GM23338 (cell line): ENCODE measurements around the gene LARGE1. TPM values are rescaled to one million over a fixed set of nuclear protein-coding genes. Genes with fewer than 3 reads are reported as not detected.

ENCODE experiments used
- ATAC-seq: fragments of 200-7000 bp; cut with Tn5 transposase; 3 replicates; pipeline ENCODE4 v1.9.1; 2020
- DNase-seq: peaks from one replicate; pipeline ENCODE4 v3.0.0-alpha.2; 2015; ENCODE audit warnings: low spot score
- H2AFZ ChIP-seq: fragments of 200-600 bp; sonication (generic); 2 replicates; pipeline ENCODE4 v1.8.0; 2016; ENCODE audit warnings: antibody characterized with exemption, mild to moderate bottlenecking, moderate library complexity
- H3F3A ChIP-seq: fragments of 200-600 bp; sonication (generic); replicated peaks from 2 replicates; pipeline ENCODE4 v1.8.0; 2017; ENCODE audit warnings: antibody characterized with exemption, mixed run types, low read depth
- H3K27ac ChIP-seq: fragments of 200-600 bp; sonication (generic); 2 replicates; pipeline ENCODE4 v1.6.1; 2016; ENCODE audit warnings: low read depth
- H3K27me3 ChIP-seq: fragments of 200-600 bp; sonication (generic); 2 replicates; pipeline ENCODE4 v1.8.0; 2016; ENCODE audit warnings: mild to moderate bottlenecking, mixed run types, moderate library complexity; ENCODE audit not compliant: insufficient read depth
- H3K36me3 ChIP-seq: fragments of 200-600 bp; sonication (generic); 2 replicates; pipeline ENCODE4 v1.8.0; 2016; ENCODE audit warnings: mild to moderate bottlenecking; ENCODE audit not compliant: insufficient read depth
- H3K4me1 ChIP-seq: fragments of 200-600 bp; sonication (generic); 2 replicates; pipeline ENCODE4 v1.8.0; 2016; ENCODE audit warnings: mild to moderate bottlenecking, moderate library complexity; ENCODE audit not compliant: insufficient read depth
- H3K4me2 ChIP-seq: fragments of 200-600 bp; sonication (generic); 2 replicates; pipeline ENCODE4 v1.7.1; 2017; ENCODE audit warnings: mixed run types
- H3K4me3 ChIP-seq: fragments of 200-600 bp; sonication (generic); 2 replicates; pipeline ENCODE4 v1.6.1; 2016; ENCODE audit warnings: mixed run types
- H3K79me2 ChIP-seq: fragments of 200-600 bp; sonication (generic); replicated peaks from 2 replicates; pipeline ENCODE4 v1.8.0; 2017; ENCODE audit warnings: mild to moderate bottlenecking; ENCODE audit not compliant: insufficient read depth
- H3K9me2 ChIP-seq: fragments of 200-600 bp; sonication (generic); 2 replicates; pipeline ENCODE4 v1.8.0; 2017; ENCODE audit not compliant: insufficient read depth
- H4K20me1 ChIP-seq: fragments of 200-600 bp; sonication (generic); replicated peaks from 2 replicates; pipeline ENCODE4 v1.8.0; 2017; ENCODE audit warnings: mild to moderate bottlenecking; ENCODE audit not compliant: insufficient read depth
- H3K27ac Mint-ChIP-seq: 2 replicates; pipeline ENCODE4 v1.8.0; 2020; ENCODE audit warnings: inconsistent platforms, mild to moderate bottlenecking, moderate library complexity, mixed read lengths
- H3K27me3 Mint-ChIP-seq: 3 replicates; pipeline ENCODE4 v1.8.0; 2022; ENCODE audit warnings: low read depth, mild to moderate bottlenecking, moderate library complexity, mixed read lengths, inconsistent platforms; ENCODE audit not compliant: insufficient read depth, poor library complexity
- H3K36me3 Mint-ChIP-seq: 3 replicates; pipeline ENCODE4 v1.8.0; 2021; ENCODE audit warnings: low read depth, mild to moderate bottlenecking, inconsistent platforms, moderate library complexity, mixed read lengths
- H3K4me1 Mint-ChIP-seq: 3 replicates; pipeline ENCODE4 v1.8.0; 2020; ENCODE audit warnings: mild to moderate bottlenecking, inconsistent platforms, mixed read lengths
- H3K4me3 Mint-ChIP-seq: 3 replicates; pipeline ENCODE4 v1.8.0; 2021; ENCODE audit warnings: moderate library complexity, mild to moderate bottlenecking, inconsistent platforms, mixed read lengths
- H3K9me3 Mint-ChIP-seq: 3 replicates; pipeline ENCODE4 v1.8.0; 2020; ENCODE audit warnings: moderate library complexity, mild to moderate bottlenecking, inconsistent platforms, mixed read lengths
- CTCF ChIP-seq, 2 experiments: fragments of 200-600 bp in 1 of 2; sonication (generic) in 1 of 2; conservative IDR thresholded peaks; 2 replicates each; pipeline versions ENCODE4 v1.5.1 to v1.6.1; 2016 to 2017; ENCODE audit warnings: antibody characterized with exemption in 2 of 2, low read depth in 2 of 2, mild to moderate bottlenecking in 2 of 2, moderate library complexity in 1 of 2
- JUNB ChIP-seq: IDR thresholded peaks from one replicate; pipeline ENCODE4 v1.6.1; 2016; ENCODE audit warnings: antibody characterized with exemption; ENCODE audit not compliant: unreplicated experiment
- NANOG ChIP-seq: IDR thresholded peaks from 2 replicates; pipeline ENCODE4 v1.6.1; 2016; ENCODE audit warnings: antibody characterized with exemption, borderline replicate concordance
- REST ChIP-seq: IDR thresholded peaks from one replicate; pipeline ENCODE4 v1.6.1; 2018; ENCODE audit warnings: antibody characterized with exemption; ENCODE audit not compliant: unreplicated experiment
- STAT1 ChIP-seq: IDR thresholded peaks from one replicate; pipeline ENCODE4 v1.6.1; 2016; ENCODE audit warnings: antibody characterized with exemption; ENCODE audit not compliant: unreplicated experiment
- ZNF331 ChIP-seq: fragments of 250-450 bp; sonication (Bioruptor Pico); IDR thresholded peaks from 2 replicates; pipeline ENCODE4 v1.5.0; 2020; ENCODE audit warnings: low read depth, mild to moderate bottlenecking, moderate library complexity
- polyA plus RNA-seq: library from polyadenylated mRNA; unstranded; fragments of >200 nt; fragmentation: Nextera tagmentation; extraction: Ambion mirVana; gene quantifications from 2 replicates; pipeline ENCODE4 v1.2.1, GENCODE V29; 2016
- total RNA-seq: library from RNA; depleted of rRNA; stranded (reverse); fragments of >200 nt; shearing (Covaris generic); gene quantifications from 2 replicates; pipeline ENCODE4 v1.2.3, GENCODE V29; 2014

The LARGE1 gene
- total and polyA plus RNA-seq, 2 experiments from 2014 or later: 12.8 to 75.6 TPM

- no peak for ATAC-seq
- TF ChIP-seq CTCF (conservative IDR thresholded peaks at IDR 0.05; ENCODE audit: low read depth in 2 of 2) (no peak), ZNF331 (CRISPR knock-in tag) (no peak), REST (no peak), STAT1 (no peak), NANOG (no peak)
Observed at GRCh38 chr22:33720166-33720878, 200.0 kb downstream of the LARGE1 start.

GRCh38 chr22:33717694-33718396 lies 202.4 kb downstream of the LARGE1 start:
- ATAC-seq (no peak), DNase-seq (no peak)
- Histone ChIP-seq H3K36me3 (peaks cover 4% of the 10 kb centered on the region), H3K79me2 (peaks cover 93% of the 10 kb centered on the region), H3K9me2 (peaks cover 5% of the 10 kb centered on the region; the same call in 1 of the 2 replicates), H2AFZ (no peak overlapping the region), H3K27me3 (no peaks in the 10 kb centered on the region), H3K4me1 (peaks cover 5% of the 10 kb centered on the region), H4K20me1 (peaks cover 17% of the 10 kb centered on the region), H3F3A (no peaks in the 10 kb centered on the region), H3K27ac (no peak overlapping the region), H3K4me3 (no peak overlapping the region), H3K4me2 (no peak overlapping the region)
- Mint-ChIP-seq H3K36me3 (peaks cover 77% of the 10 kb centered on the region), H3K4me1 (peaks cover 5% of the 10 kb centered on the region), H3K4me3 (no peak overlapping the region), H3K9me3 (peaks cover 23% of the 10 kb centered on the region; the same call in 2 of the 3 replicates), H3K27ac (no peak overlapping the region), H3K27me3 (peaks cover 8% of the 10 kb centered on the region)
- TF ChIP-seq JUNB: no peak
- TF ChIP-seq CTCF (conservative IDR thresholded peaks at IDR 0.05; ENCODE audit: low read depth in 2 of 2): no peak

More at GRCh38 chr22:33720166-33720878, 200.0 kb downstream of the LARGE1 start:
- Mint-ChIP-seq H3K4me1 (peaks cover 26% of the 10 kb centered on the region), H3K9me3 (peaks cover 15% of the 10 kb centered on the region; the same call in 2 of the 3 replicates), H3K27me3 (peaks cover 12% of the 10 kb centered on the region), H3K36me3 (peaks cover 65% of the 10 kb centered on the region), H3K27ac (no peak overlapping the region), H3K4me3 (no peak overlapping the region)
- Histone ChIP-seq H3K9me2 (peaks cover 5% of the 10 kb centered on the region; the same call in 1 of the 2 replicates), H3K27ac (no peak overlapping the region), H3K4me2 (no peak overlapping the region), H3K27me3 (no peaks in the 10 kb centered on the region), H2AFZ (no peak overlapping the region), H3K36me3 (no peaks in the 10 kb centered on the region; the same call in 1 of the 2 replicates), H3K79me2 (peaks cover 90% of the 10 kb centered on the region), H3K4me3 (no peak overlapping the region), H4K20me1 (peaks cover 34% of the 10 kb centered on the region), H3K4me1 (peaks cover 14% of the 10 kb centered on the region), H3F3A (no peaks in the 10 kb centered on the region)
- no peak for DNase-seq
